ENCODE data around the gene NAV2. TPM values are rescaled to one million over a fixed set of nuclear protein-coding genes. Genes with fewer than 3 reads are reported as not detected.

Gene NAV2
- total RNA-seq, 2 donors from 2014 or later: 21.3 to 45.3 TPM

DNA sequence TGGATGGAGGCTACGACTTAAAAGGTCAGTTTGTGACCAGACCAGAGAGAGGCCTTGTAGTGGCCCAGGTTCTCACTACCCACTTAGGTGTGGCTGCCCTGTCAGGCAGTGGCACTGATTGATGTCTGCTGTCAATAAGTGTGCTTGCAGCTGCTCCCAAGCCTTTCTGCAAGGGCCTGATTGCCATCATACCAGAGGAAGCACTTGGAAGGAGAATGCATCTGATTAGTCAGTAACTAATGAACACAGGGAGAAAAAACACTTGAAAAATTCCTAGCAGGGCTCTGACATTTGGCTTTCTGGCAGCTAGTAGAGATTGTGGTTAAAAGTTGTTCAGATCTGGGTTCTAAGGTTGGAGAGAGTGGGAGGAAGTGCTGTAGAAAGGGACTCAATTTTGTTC, 107.5 kb downstream of the NAV2 start:
- TF ChIP-seq, protein P1, sequence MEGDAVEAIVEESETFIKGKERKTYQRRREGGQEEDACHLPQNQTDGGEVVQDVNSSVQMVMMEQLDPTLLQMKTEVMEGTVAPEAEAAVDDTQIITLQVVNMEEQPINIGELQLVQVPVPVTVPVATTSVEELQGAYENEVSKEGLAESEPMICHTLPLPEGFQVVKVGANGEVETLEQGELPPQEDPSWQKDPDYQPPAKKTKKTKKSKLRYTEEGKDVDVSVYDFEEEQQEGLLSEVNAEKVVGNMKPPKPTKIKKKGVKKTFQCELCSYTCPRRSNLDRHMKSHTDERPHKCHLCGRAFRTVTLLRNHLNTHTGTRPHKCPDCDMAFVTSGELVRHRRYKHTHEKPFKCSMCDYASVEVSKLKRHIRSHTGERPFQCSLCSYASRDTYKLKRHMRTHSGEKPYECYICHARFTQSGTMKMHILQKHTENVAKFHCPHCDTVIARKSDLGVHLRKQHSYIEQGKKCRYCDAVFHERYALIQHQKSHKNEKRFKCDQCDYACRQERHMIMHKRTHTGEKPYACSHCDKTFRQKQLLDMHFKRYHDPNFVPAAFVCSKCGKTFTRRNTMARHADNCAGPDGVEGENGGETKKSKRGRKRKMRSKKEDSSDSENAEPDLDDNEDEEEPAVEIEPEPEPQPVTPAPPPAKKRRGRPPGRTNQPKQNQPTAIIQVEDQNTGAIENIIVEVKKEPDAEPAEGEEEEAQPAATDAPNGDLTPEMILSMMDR (IDR thresholded peaks at IDR 0.05): no peak
- intact Hi-C loops (cut with DNase I): no loop called here
- Histone ChIP-seq H3K4me3 (no peak overlapping the region), H3K27ac (no peak overlapping the region), H3K36me3 (no peaks in the 10 kb centered on the region), H3K9me3 (no peaks in the 10 kb centered on the region), H3K9ac (ENCODE audit: low read depth in 2 of 2, low read length in 2 of 2) (no peak overlapping the region), H3K4me1 (no peaks in the 10 kb centered on the region), H3K27me3 (no peaks in the 10 kb centered on the region)
- no peak for DNase-seq

DNA sequence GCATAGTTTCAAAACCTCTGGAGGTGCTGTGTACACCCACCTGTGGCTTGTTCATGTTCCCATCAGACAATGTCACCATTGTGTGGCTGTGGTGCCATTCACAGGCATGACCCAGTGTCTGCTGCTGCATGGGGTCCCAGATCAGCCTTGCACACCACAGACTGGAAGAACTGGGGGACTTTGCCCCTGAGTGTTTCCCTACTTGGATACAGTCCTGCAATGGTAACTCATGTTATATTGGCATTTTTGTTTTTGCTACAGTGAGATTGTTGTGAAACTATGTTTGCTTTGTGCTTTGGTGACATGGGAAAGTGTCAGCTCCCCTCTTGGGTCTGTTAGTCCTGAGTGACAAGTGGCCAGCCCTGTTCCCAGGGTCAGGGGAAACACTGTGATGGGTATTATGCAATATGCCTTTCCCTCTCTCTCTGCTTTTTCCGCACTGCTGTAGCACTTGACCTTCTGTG, 108.8 kb downstream of the NAV2 start:
- H3K27ac ChIP-seq: no peak overlapping the region
- no peaks in the 10 kb centered on the region for H3K27me3 ChIP-seq
- DNase-seq: no peak
- TF ChIP-seq, protein P1 (IDR thresholded peaks at IDR 0.05): no peak
- no peak overlapping the region for H3K9ac ChIP-seq (ENCODE audit: low read depth in 2 of 2, low read length in 2 of 2)
- no peaks in the 10 kb centered on the region for H3K4me1 ChIP-seq
- no peaks in the 10 kb centered on the region for H3K9me3 ChIP-seq
- H3K4me3 ChIP-seq: no peak overlapping the region
- intact Hi-C loops (cut with DNase I): no loop called here
- H3K36me3 ChIP-seq: no peaks in the 10 kb centered on the region

DNA sequence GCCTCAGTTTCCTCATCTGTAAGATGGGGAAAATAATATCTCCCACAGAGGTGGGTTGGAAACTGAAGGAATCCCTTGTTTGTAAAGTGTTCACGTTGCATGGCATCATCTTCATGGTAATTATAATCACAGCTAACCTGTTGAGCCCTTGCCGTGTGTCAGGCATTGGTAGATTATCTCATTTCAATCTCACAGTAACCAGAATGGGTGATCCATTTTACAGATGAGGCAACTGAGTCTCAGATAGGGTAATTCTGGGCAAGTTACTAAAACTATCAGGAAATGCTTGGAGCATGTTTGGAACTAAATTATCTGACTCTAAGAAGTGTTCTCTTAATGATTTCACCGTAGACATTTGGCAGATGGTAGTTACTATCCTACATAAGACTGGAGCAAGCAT, 109.4 kb downstream of the NAV2 start:
- Histone ChIP-seq H3K27ac (no peak overlapping the region), H3K9me3 (no peaks in the 10 kb centered on the region), H3K4me1 (no peaks in the 10 kb centered on the region), H3K4me3 (no peak overlapping the region), H3K9ac (ENCODE audit: low read depth in 2 of 2, low read length in 2 of 2) (no peak overlapping the region), H3K36me3 (no peaks in the 10 kb centered on the region), H3K27me3 (no peaks in the 10 kb centered on the region)
- DNase-seq: no peak
- TF ChIP-seq, protein P1 (IDR thresholded peaks at IDR 0.05): no peak
- intact Hi-C loops (cut with DNase I): no loop called here

DNA sequence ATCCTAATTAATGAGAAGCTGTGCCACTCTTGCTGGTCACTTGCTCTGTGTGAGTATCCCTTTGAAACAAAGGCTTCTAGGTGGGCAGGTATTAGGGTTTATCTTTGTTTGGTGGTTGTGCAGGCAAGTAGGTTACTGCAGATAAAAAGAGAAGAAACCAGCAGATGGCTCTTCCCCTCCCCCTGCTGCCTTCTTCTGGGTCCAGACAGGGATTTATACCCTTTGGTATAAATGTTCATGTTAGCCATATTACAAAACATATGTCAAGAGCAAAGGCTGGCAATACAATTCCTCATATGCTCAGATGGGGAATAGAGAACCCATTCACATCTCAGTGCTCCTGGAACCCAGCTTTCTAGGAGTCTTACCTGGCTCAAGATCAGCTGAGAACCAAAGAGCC, 109.9 kb downstream of the NAV2 start:
- intact Hi-C loops (cut with DNase I): no loop called here
- DNase-seq: no peak
- TF ChIP-seq, protein P1 (IDR thresholded peaks at IDR 0.05): no peak
- Histone ChIP-seq H3K4me3 (no peak overlapping the region), H3K9ac (ENCODE audit: low read depth in 2 of 2, low read length in 2 of 2) (no peak overlapping the region), H3K4me1 (no peaks in the 10 kb centered on the region), H3K36me3 (no peaks in the 10 kb centered on the region), H3K27ac (no peak overlapping the region), H3K27me3 (no peaks in the 10 kb centered on the region), H3K9me3 (no peaks in the 10 kb centered on the region)

DNA sequence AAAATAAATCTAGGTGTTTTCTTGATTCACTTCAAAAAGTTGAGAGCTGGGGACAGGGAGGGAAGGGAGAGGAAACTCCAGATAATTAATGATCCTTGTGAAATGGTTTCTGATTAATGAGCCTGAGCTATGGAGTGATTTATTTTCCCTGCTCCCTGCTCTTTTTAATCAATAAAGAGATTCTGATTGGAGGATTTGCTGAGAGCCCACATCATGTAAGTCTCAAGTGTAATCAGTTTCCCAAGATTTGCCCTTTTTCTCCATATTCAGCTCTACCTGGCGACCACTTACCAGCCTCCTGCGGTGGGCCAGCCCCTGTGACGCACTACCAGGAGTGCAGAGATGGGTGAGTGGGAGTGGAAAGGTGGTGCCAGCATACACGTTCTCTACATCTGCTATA, 114.0 kb downstream of the NAV2 start:
- no peak overlapping the region for H3K9ac ChIP-seq (ENCODE audit: low read depth in 2 of 2, low read length in 2 of 2)
- no peaks in the 10 kb centered on the region for H3K36me3 ChIP-seq
- TF ChIP-seq, protein P1 (IDR thresholded peaks at IDR 0.05): no peak
- no peaks in the 10 kb centered on the region for H3K9me3 ChIP-seq
- no peaks in the 10 kb centered on the region for H3K4me1 ChIP-seq
- H3K4me3 ChIP-seq: no peak overlapping the region
- no peak overlapping the region for H3K27ac ChIP-seq
- intact Hi-C loops (cut with DNase I): no loop called here
- no peak for DNase-seq
- no peaks in the 10 kb centered on the region for H3K27me3 ChIP-seq

All from colonic mucosa (tissue), 4 donors.